IMR-90 (cell line): ENCODE measurements around the gene CUX1. TPM values are rescaled to one million over a fixed set of nuclear protein-coding genes. Genes with fewer than 3 reads are reported as not detected.

Source experiments
- ATAC-seq: fragments of 200-7000 bp; cut with Tn5 transposase; 2 replicates; pipeline ENCODE4 v1.9.1; 2020; ENCODE audit warnings: low read depth, mild to moderate bottlenecking, moderate library complexity
- BruUV-seq: library from RNA; stranded (reverse); fragments of 400-500 nt; replicated peaks from 2 replicates; lab custom pipeline; 2021; lab: Mats Ljungman, UMichigan
- CTCF ChIA-PET: fragments of 300-600 bp; formaldehyde crosslinking; extraction: SDS; loops from one replicate; lab custom pipeline; 2021; ENCODE audit warnings: antibody characterized with exemption; lab: Yijun Ruan, JAX
- POLR2A ChIA-PET: fragments of 300-600 bp; sonication (Branson Sonifier 250); formaldehyde crosslinking; loops from one replicate; lab custom pipeline; 2022; ENCODE audit warnings: antibody characterized with exemption; ENCODE audit not compliant: unreplicated experiment; lab: Charles Lee
- DNase-seq: peaks from one replicate; pipeline ENCODE4 v3.0.0; 2013
- H2AFZ ChIP-seq: replicated peaks from 2 replicates; pipeline ENCODE3; 2013; ENCODE audit warnings: low read length, mild to moderate bottlenecking; ENCODE audit not compliant: poor library complexity
- H2AK5ac ChIP-seq: 2 replicates; pipeline ENCODE4 v1.6.1; 2013; ENCODE audit warnings: low read depth, low read length, inconsistent platforms
- H2AK9ac ChIP-seq: replicated peaks from 2 replicates; pipeline ENCODE3; 2013; ENCODE audit warnings: mild to moderate bottlenecking, low read depth, low read length, moderate library complexity; ENCODE audit not compliant: poor library complexity
- H2BK120ac ChIP-seq: 2 replicates; pipeline ENCODE4 v1.6.1; 2013; ENCODE audit warnings: low read depth, low read length, inconsistent platforms
- H2BK15ac ChIP-seq: 3 replicates; pipeline ENCODE4 v1.6.1; 2013; ENCODE audit warnings: low read depth, low read length, inconsistent platforms
- H2BK20ac ChIP-seq: 2 replicates; pipeline ENCODE4 v1.6.1; 2013; ENCODE audit warnings: low read depth, mild to moderate bottlenecking, inconsistent platforms, low read length, moderate library complexity
- H2BK5ac ChIP-seq: 2 replicates; pipeline ENCODE4 v1.6.1; 2013; ENCODE audit warnings: mild to moderate bottlenecking, low read depth, low read length, inconsistent platforms; ENCODE audit not compliant: poor library complexity, severe bottlenecking
- H3K14ac ChIP-seq: replicated peaks from 2 replicates; pipeline ENCODE4 v1.6.1; 2013; ENCODE audit warnings: low read depth, low read length, inconsistent platforms
- H3K18ac ChIP-seq: 2 replicates; pipeline ENCODE4 v1.6.1; 2013; ENCODE audit warnings: low read depth, low read length, control low read depth
- H3K23ac ChIP-seq: 2 replicates; pipeline ENCODE4 v1.6.1; 2013; ENCODE audit warnings: low read depth, low read length, inconsistent platforms
- H3K27ac ChIP-seq: 2 replicates; pipeline ENCODE4 v1.5.1; 2013; ENCODE audit warnings: mild to moderate bottlenecking, control low read depth, low read length; ENCODE audit not compliant: insufficient read depth
- H3K27me3 ChIP-seq: 2 replicates; pipeline ENCODE4 v1.6.1; 2013; ENCODE audit warnings: low read length; ENCODE audit not compliant: control insufficient read depth, insufficient read depth
- H3K36me3 ChIP-seq: 2 replicates; pipeline ENCODE4 v1.6.1; 2013; ENCODE audit warnings: low read length, mixed read lengths; ENCODE audit not compliant: control insufficient read depth, insufficient read depth
- H3K4ac ChIP-seq: 2 replicates; pipeline ENCODE4 v1.6.1; 2013; ENCODE audit warnings: low read depth, low read length, inconsistent platforms
- H3K4me1 ChIP-seq: 2 replicates; pipeline ENCODE4 v1.6.1; 2013; ENCODE audit warnings: low read length, mixed read lengths; ENCODE audit not compliant: control insufficient read depth, insufficient read depth
- H3K4me2 ChIP-seq: 2 replicates; pipeline ENCODE4 v1.6.1; 2013; ENCODE audit warnings: low read depth, mild to moderate bottlenecking, control low read depth, low read length, moderate library complexity
- H3K4me3 ChIP-seq: 2 replicates; pipeline ENCODE4 v1.5.1; 2013; ENCODE audit warnings: low read depth, mild to moderate bottlenecking, control low read depth, low read length, moderate library complexity; ENCODE audit not compliant: insufficient read depth
- H3K56ac ChIP-seq: 2 replicates; pipeline ENCODE4 v1.6.1; 2013; ENCODE audit warnings: low read length, inconsistent platforms; ENCODE audit not compliant: insufficient read depth; ENCODE audit errors: extremely low read depth
- H3K79me1 ChIP-seq, 2 experiments: 2 replicates each; pipeline ENCODE4 v1.6.1; 2013; ENCODE audit warnings: low read length in 2 of 2, inconsistent platforms in 1 of 2, low read depth in 1 of 2
- H3K9ac ChIP-seq: 2 replicates; pipeline ENCODE4 v1.6.1; 2013; ENCODE audit warnings: low read depth, low read length, control low read depth
- H3K9me1 ChIP-seq: 2 replicates; pipeline ENCODE4 v1.6.1; 2013; ENCODE audit warnings: low read length, inconsistent platforms; ENCODE audit not compliant: insufficient read depth
- H3K9me3 ChIP-seq: 2 replicates; pipeline ENCODE4 v1.6.1; 2013; ENCODE audit warnings: low read length; ENCODE audit not compliant: control insufficient read depth, insufficient read depth
- H4K20me1 ChIP-seq: 2 replicates; pipeline ENCODE4 v1.6.1; 2013; ENCODE audit warnings: low read length, inconsistent platforms; ENCODE audit not compliant: insufficient read depth
- H4K5ac ChIP-seq: 2 replicates; pipeline ENCODE4 v1.6.1; 2013; ENCODE audit warnings: mild to moderate bottlenecking, low read depth, low read length, control low read depth
- H4K8ac ChIP-seq, 2 experiments: 2 replicates each; pipeline ENCODE4 v1.6.1; 2013; ENCODE audit warnings: low read depth in 2 of 2, low read length in 2 of 2, control low read depth in 1 of 2, inconsistent platforms in 1 of 2
- H4K91ac ChIP-seq: 2 replicates; pipeline ENCODE4 v1.6.1; 2013; ENCODE audit warnings: low read depth, low read length, inconsistent platforms; ENCODE audit not compliant: insufficient read depth
- CEBPB ChIP-seq: IDR thresholded peaks from 2 replicates; pipeline ENCODE4 v1.6.1; 2012; ENCODE audit warnings: low read depth, low read length, improper control_type of control experiment
- ELK1 ChIP-seq: fragments of 150-350 bp; IDR thresholded peaks from 2 replicates; pipeline ENCODE4 v1.6.1; 2016; ENCODE audit warnings: low read depth, mild to moderate bottlenecking, low read length, moderate library complexity, borderline replicate concordance
- FOS ChIP-seq: fragments of 150-350 bp; IDR thresholded peaks from 2 replicates; pipeline ENCODE4 v1.6.1; 2016; ENCODE audit warnings: low read depth, low read length
- MAFK ChIP-seq: IDR thresholded peaks from 2 replicates; pipeline ENCODE4 v1.6.1; 2012; ENCODE audit warnings: low read depth, low read length, improper control_type of control experiment
- MAZ ChIP-seq: IDR thresholded peaks from 2 replicates; pipeline ENCODE4 v1.6.1; 2012; ENCODE audit warnings: low read depth, mild to moderate bottlenecking, low read length, improper control_type of control experiment, moderate library complexity, borderline replicate concordance
- MXI1 ChIP-seq: IDR thresholded peaks from 2 replicates; pipeline ENCODE4 v1.6.1; 2012; ENCODE audit warnings: low read depth, mild to moderate bottlenecking, low read length, moderate library complexity, borderline replicate concordance
- POLR2A ChIP-seq: IDR thresholded peaks from 2 replicates; pipeline ENCODE4 v1.6.1; 2012; ENCODE audit warnings: mild to moderate bottlenecking, low read depth, low read length
- RCOR1 ChIP-seq: IDR thresholded peaks from 2 replicates; pipeline ENCODE4 v1.6.1; 2012; ENCODE audit warnings: mild to moderate bottlenecking, low read length, improper control_type of control experiment; ENCODE audit not compliant: insufficient replicate concordance
- RFX5 ChIP-seq: IDR thresholded peaks from 2 replicates; pipeline ENCODE4 v1.8.0; 2012; ENCODE audit warnings: low read depth, mild to moderate bottlenecking, low read length, moderate library complexity
- SMC3 ChIP-seq: fragments of 150-350 bp; IDR thresholded peaks from 2 replicates; pipeline ENCODE4 v1.6.1; 2016; ENCODE audit warnings: low read depth, mild to moderate bottlenecking, antibody characterized with exemption, low read length, moderate library complexity
- USF2 ChIP-seq: fragments of 150-350 bp; IDR thresholded peaks from 2 replicates; pipeline ENCODE4 v1.6.1; 2017; ENCODE audit warnings: mild to moderate bottlenecking, antibody characterized with exemption, low read length, low read depth
- WGBS, 2 experiments: methylation state at CpG; one replicate each; pipeline versions ENCODE4 v1.1.5 to v1.1.7; 2013; ENCODE audit warnings: missing lambda C conversion rate in 2 of 2; ENCODE audit not compliant: insufficient read length in 1 of 2; ENCODE audit errors: extremely low coverage in 2 of 2; 5-methylcytosine and 5-hydroxymethylcytosine counted together
- dilution Hi-C: fragments of 300-500 bp; cut with HindIII; formaldehyde crosslinking; loops from one replicate; pipeline ENCODE4 v1.14.3; 2018; ENCODE audit warnings: low sequenced_read_pairs; ENCODE audit not compliant: unreplicated experiment
- in situ Hi-C: fragments of 300-500 bp; cut with MboI; formaldehyde crosslinking; loops from 3 replicates; pipeline ENCODE4 v1.14.3; 2019; ENCODE audit warnings: low sequenced_read_pairs, inconsistent platforms, mixed read lengths
- intact Hi-C: fragments of 100-400 bp; cut with micrococcal nuclease; formaldehyde crosslinking; loops from 2 replicates; pipeline ENCODE4 v1.10.0; 2022
- polyA plus RNA-seq, 3 experiments: library from polyadenylated mRNA; depleted of rRNA; stranded (reverse); fragments of >200 nt; gene quantifications; 2 replicates each; pipeline ENCODE4 v1.2.3, GENCODE V29; 2012; ENCODE audit warnings: low replicate concordance in 1 of 3
- total RNA-seq: library from RNA; depleted of rRNA; stranded (reverse); fragments of >200 nt; gene quantifications from 2 replicates; pipeline ENCODE4 v1.2.3, GENCODE V29; 2012

The CUX1 gene
- total and polyA plus RNA-seq, 2 of the 4 experiments (the other 2 are of a cell fraction): 19.7 to 46.4 TPM

GRCh38 chr7:102203218-102203617 lies 385.8 kb downstream of the CUX1 start:
- Histone ChIP-seq H3K4me1 (no peaks in the 10 kb centered on the region), H3K23ac (no peak overlapping the region), H3K9ac (no peak overlapping the region), H3K4me3 (no peak overlapping the region), H4K8ac (no peak overlapping the region), H3K56ac (no peak overlapping the region), H2BK20ac (no peak overlapping the region), H2BK120ac (no peak overlapping the region), H3K79me1 (0 out of 4 replicates have a peak, but pooled peaks cover 0 to 2% of the 10 kb centered on the region in 2 experiments), H3K27ac (no peak overlapping the region), H3K18ac (no peak overlapping the region), H4K5ac (no peak overlapping the region), H4K91ac (no peak overlapping the region), H3K4me2 (no peak overlapping the region), H2BK5ac (no peak overlapping the region), H4K20me1 (no peaks in the 10 kb centered on the region), H3K4ac (no peak overlapping the region), H2AFZ (no peak overlapping the region), H3K27me3 (no peaks in the 10 kb centered on the region), H2AK5ac (no peak overlapping the region), H3K9me1 (no peaks in the 10 kb centered on the region), H3K14ac (no peak overlapping the region), H3K36me3 (peaks cover 56% of the 10 kb centered on the region), H2BK15ac (no peak overlapping the region), H3K9me3 (no peaks in the 10 kb centered on the region), H2AK9ac (no peak overlapping the region)
- dilution Hi-C loops (no loop called here), intact Hi-C loops (no loop called here), in situ Hi-C loops (no loop called here)
- TF ChIP-seq USF2 (no peak), RCOR1 (no peak), POLR2A (no peak), MXI1 (no peak), SMC3 (no peak), FOS (no peak), MAFK (no peak), RFX5 (no peak), CEBPB (no peak), MAZ (no peak), ELK1 (no peak)
- BruUV-seq: no TSS peak
- ChIA-PET CTCF (no interaction called here), POLR2A (no interaction called here)
- 100% methylated on average over 1 of the region's 12 CpGs; no CpG with 5 or more reads in 1 of the 2 experiments for WGBS, 2 experiments
- ATAC-seq (no peak), DNase-seq (no peak)
